HepG2 (cell line): ENCODE results near the gene CD24. TPM values are rescaled to one million over a fixed set of nuclear protein-coding genes. Genes with fewer than 3 reads are reported as not detected.

Experiments used
- ARNTL ChIP-seq: sonication (generic); formaldehyde crosslinking; IDR thresholded peaks from 2 replicates; pipeline ENCODE4 v1.4.0; 2020; ENCODE audit warnings: mild to moderate bottlenecking, missing genetic modification reagents
- SKI ChIP-seq: fragments of 450-650 bp; IDR thresholded peaks from one replicate; pipeline ENCODE4 v1.6.1; 2018; ENCODE audit warnings: mild to moderate bottlenecking; ENCODE audit not compliant: partially characterized antibody
- SP1 ChIP-seq, 2 experiments: fragments of 450-650 bp in 1 of 2; sonication (generic) in 1 of 2; formaldehyde crosslinking in 1 of 2; IDR thresholded peaks; 2 replicates each; pipeline versions ENCODE4 v1.4.0 to v1.6.1; 2016 to 2020; ENCODE audit warnings: missing genetic modification reagents in 1 of 2
- ZBTB7B ChIP-seq: sonication (generic); formaldehyde crosslinking; IDR thresholded peaks from 2 replicates; pipeline ENCODE4 v1.4.0; 2020; ENCODE audit warnings: missing genetic modification reagents
- ZFP37 ChIP-seq: sonication (generic); formaldehyde crosslinking; IDR thresholded peaks from 2 replicates; pipeline ENCODE4 v1.4.0; 2020; ENCODE audit warnings: missing genetic modification reagents, borderline replicate concordance
- ZKSCAN1 ChIP-seq: fragments of 150-350 bp; IDR thresholded peaks from 2 replicates; pipeline ENCODE4 v1.6.1; 2014; ENCODE audit warnings: low read length
- ZMYM3 ChIP-seq: sonication (generic); formaldehyde crosslinking; IDR thresholded peaks from 2 replicates; pipeline ENCODE4 v1.5.1; 2020; ENCODE audit warnings: mild to moderate bottlenecking, missing genetic modification reagents
- ZNF558 ChIP-seq: sonication (generic); formaldehyde crosslinking; IDR thresholded peaks from 2 replicates; pipeline ENCODE4 v1.9.0; 2022; ENCODE audit warnings: mild to moderate bottlenecking, missing genetic modification reagents, borderline replicate concordance
- ZNF567 ChIP-seq: sonication (generic); formaldehyde crosslinking; IDR thresholded peaks from 2 replicates; pipeline ENCODE4 v1.8.1; 2023; ENCODE audit warnings: mild to moderate bottlenecking, missing genetic modification reagents, borderline replicate concordance
- polyA plus RNA-seq, 8 experiments: library from polyadenylated mRNA; depleted of rRNA in 3 of 8; stranded (reverse) in 7 of 8; unstranded in 1 of 8; fragments of >200 nt; fragmentation: Illumina TruSeq in 4 of 8; extraction: Trizol in 4 of 8; gene quantifications; 2 replicates each; pipeline versions ENCODE4 v1.2.1 to v1.2.3, GENCODE V29; 2011 to 2016; ENCODE audit warnings: low read depth in 4 of 8, missing spikeins in 1 of 8, mixed read lengths in 1 of 8; ENCODE audit not compliant: insufficient read depth in 1 of 8
- total RNA-seq, 5 experiments: library from RNA; depleted of rRNA; stranded (reverse); fragments of >200 nt; fragmentation: Illumina TruSeq; extraction: Trizol; gene quantifications; 2 replicates each; pipeline ENCODE4 v1.2.3, GENCODE V29; 2016; ENCODE audit warnings: low read depth in 1 of 5
- TF ChIP-seq, protein P1 (sequence below): sonication (generic); formaldehyde crosslinking; IDR thresholded peaks from 2 replicates; pipeline ENCODE4 v1.4.0; 2020; ENCODE audit warnings: missing genetic modification reagents, borderline replicate concordance
- TF ChIP-seq, protein P2 (sequence below): sonication (generic); formaldehyde crosslinking; IDR thresholded peaks from 2 replicates; pipeline ENCODE4 v1.5.0; 2020; ENCODE audit warnings: mild to moderate bottlenecking, missing genetic modification reagents, borderline replicate concordance
- TF ChIP-seq, protein P3 (sequence below): IDR thresholded peaks from 2 replicates; pipeline ENCODE4 v1.6.1; 2016; ENCODE audit warnings: control low read depth
- TF ChIP-seq, protein P4 (sequence below): sonication (generic); formaldehyde crosslinking; IDR thresholded peaks from 2 replicates; pipeline ENCODE4 v1.8.1; 2023; ENCODE audit warnings: missing genetic modification reagents, mild to moderate bottlenecking, borderline replicate concordance
- TF ChIP-seq, protein P5 (sequence below): sonication (generic); formaldehyde crosslinking; IDR thresholded peaks from 2 replicates; pipeline ENCODE4 v1.4.0; 2020; ENCODE audit warnings: missing genetic modification reagents

The CD24 gene
- total and polyA plus RNA-seq, 2 of the 13 experiments (the other 11 are each of a cell fraction or from before 2014, with no cell fraction given): 11.3 to 30.5 TPM

DNA sequence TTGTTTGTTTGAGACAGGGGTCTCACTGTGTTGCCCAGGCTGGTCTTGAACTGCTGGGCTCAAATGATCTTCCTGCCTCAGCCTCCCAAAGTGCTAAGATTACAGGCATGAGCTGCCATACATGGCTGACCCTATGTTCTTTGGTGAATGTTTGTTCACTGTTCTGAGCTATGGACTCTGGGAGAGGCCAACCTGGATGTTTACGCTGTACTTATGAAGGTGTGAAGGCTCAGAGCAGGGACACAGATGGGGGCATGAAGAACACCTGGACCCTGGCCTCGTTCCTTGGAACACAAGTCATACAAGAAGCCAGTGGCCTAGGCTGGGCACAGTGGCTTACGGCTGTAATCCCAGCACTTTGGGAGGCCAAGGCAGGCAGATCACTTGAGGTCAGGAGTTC lies 21.1 kb upstream of the CD24 start (continued):
- TF ChIP-seq, protein P1, sequence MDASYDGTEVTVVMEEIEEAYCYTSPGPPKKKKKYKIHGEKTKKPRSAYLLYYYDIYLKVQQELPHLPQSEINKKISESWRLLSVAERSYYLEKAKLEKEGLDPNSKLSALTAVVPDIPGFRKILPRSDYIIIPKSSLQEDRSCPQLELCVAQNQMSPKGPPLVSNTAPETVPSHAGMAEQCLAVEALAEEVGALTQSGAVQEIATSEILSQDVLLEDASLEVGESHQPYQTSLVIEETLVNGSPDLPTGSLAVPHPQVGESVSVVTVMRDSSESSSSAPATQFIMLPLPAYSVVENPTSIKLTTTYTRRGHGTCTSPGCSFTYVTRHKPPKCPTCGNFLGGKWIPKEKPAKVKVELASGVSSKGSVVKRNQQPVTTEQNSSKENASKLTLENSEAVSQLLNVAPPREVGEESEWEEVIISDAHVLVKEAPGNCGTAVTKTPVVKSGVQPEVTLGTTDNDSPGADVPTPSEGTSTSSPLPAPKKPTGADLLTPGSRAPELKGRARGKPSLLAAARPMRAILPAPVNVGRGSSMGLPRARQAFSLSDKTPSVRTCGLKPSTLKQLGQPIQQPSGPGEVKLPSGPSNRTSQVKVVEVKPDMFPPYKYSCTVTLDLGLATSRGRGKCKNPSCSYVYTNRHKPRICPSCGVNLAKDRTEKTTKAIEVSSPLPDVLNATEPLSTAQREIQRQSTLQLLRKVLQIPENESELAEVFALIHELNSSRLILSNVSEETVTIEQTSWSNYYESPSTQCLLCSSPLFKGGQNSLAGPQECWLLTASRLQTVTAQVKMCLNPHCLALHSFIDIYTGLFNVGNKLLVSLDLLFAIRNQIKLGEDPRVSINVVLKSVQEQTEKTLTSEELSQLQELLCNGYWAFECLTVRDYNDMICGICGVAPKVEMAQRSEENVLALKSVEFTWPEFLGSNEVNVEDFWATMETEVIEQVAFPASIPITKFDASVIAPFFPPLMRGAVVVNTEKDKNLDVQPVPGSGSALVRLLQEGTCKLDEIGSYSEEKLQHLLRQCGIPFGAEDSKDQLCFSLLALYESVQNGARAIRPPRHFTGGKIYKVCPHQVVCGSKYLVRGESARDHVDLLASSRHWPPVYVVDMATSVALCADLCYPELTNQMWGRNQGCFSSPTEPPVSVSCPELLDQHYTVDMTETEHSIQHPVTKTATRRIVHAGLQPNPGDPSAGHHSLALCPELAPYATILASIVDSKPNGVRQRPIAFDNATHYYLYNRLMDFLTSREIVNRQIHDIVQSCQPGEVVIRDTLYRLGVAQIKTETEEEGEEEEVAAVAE: no peak
- TF ChIP-seq ARNTL: no peak
- no peak for TF ChIP-seq ZNF567
- no peak for TF ChIP-seq SKI
- TF ChIP-seq ZMYM3 (CRISPR knock-in tag): peak; percentile 85
- TF ChIP-seq ZNF558 (CRISPR knock-in tag): no peak
- TF ChIP-seq, protein P2, sequence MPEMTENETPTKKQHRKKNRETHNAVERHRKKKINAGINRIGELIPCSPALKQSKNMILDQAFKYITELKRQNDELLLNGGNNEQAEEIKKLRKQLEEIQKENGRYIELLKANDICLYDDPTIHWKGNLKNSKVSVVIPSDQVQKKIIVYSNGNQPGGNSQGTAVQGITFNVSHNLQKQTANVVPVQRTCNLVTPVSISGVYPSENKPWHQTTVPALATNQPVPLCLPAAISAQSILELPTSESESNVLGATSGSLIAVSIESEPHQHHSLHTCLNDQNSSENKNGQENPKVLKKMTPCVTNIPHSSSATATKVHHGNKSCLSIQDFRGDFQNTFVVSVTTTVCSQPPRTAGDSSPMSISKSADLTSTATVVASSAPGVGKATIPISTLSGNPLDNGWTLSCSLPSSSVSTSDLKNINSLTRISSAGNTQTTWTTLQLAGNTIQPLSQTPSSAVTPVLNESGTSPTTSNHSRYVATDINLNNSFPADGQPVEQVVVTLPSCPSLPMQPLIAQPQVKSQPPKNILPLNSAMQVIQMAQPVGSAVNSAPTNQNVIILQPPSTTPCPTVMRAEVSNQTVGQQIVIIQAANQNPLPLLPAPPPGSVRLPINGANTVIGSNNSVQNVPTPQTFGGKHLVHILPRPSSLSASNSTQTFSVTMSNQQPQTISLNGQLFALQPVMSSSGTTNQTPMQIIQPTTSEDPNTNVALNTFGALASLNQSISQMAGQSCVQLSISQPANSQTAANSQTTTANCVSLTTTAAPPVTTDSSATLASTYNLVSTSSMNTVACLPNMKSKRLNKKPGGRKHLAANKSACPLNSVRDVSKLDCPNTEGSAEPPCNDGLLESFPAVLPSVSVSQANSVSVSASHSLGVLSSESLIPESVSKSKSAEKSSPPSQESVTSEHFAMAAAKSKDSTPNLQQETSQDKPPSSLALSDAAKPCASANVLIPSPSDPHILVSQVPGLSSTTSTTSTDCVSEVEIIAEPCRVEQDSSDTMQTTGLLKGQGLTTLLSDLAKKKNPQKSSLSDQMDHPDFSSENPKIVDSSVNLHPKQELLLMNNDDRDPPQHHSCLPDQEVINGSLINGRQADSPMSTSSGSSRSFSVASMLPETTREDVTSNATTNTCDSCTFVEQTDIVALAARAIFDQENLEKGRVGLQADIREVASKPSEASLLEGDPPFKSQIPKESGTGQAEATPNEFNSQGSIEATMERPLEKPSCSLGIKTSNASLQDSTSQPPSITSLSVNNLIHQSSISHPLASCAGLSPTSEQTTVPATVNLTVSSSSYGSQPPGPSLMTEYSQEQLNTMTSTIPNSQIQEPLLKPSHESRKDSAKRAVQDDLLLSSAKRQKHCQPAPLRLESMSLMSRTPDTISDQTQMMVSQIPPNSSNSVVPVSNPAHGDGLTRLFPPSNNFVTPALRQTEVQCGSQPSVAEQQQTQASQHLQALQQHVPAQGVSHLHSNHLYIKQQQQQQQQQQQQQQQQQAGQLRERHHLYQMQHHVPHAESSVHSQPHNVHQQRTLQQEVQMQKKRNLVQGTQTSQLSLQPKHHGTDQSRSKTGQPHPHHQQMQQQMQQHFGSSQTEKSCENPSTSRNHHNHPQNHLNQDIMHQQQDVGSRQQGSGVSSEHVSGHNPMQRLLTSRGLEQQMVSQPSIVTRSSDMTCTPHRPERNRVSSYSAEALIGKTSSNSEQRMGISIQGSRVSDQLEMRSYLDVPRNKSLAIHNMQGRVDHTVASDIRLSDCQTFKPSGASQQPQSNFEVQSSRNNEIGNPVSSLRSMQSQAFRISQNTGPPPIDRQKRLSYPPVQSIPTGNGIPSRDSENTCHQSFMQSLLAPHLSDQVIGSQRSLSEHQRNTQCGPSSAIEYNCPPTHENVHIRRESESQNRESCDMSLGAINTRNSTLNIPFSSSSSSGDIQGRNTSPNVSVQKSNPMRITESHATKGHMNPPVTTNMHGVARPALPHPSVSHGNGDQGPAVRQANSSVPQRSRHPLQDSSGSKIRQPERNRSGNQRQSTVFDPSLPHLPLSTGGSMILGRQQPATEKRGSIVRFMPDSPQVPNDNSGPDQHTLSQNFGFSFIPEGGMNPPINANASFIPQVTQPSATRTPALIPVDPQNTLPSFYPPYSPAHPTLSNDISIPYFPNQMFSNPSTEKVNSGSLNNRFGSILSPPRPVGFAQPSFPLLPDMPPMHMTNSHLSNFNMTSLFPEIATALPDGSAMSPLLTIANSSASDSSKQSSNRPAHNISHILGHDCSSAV: no peak
- TF ChIP-seq, protein P3, sequence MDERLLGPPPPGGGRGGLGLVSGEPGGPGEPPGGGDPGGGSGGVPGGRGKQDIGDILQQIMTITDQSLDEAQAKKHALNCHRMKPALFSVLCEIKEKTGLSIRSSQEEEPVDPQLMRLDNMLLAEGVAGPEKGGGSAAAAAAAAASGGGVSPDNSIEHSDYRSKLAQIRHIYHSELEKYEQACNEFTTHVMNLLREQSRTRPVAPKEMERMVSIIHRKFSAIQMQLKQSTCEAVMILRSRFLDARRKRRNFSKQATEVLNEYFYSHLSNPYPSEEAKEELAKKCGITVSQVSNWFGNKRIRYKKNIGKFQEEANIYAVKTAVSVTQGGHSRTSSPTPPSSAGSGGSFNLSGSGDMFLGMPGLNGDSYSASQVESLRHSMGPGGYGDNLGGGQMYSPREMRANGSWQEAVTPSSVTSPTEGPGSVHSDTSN: no peak
- no peak for TF ChIP-seq ZFP37 (CRISPR knock-in tag)
- TF ChIP-seq ZKSCAN1: no peak
- no peak for TF ChIP-seq SP1 (IDR thresholded peaks at IDR 0.05)
- TF ChIP-seq SP1 (CRISPR knock-in tag; IDR thresholded peaks at IDR 0.05): no peak
- TF ChIP-seq, protein P4, sequence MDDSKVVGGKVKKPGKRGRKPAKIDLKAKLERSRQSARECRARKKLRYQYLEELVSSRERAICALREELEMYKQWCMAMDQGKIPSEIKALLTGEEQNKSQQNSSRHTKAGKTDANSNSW (CRISPR knock-in tag): no peak
- TF ChIP-seq, protein P5, sequence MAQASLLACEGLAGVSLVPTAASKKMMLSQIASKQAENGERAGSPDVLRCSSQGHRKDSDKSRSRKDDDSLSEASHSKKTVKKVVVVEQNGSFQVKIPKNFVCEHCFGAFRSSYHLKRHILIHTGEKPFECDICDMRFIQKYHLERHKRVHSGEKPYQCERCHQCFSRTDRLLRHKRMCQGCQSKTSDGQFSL (CRISPR knock-in tag): no peak
- TF ChIP-seq ZBTB7B (CRISPR knock-in tag): no peak
